Epithelial cell of proximal tubule (primary cell): Measurements from ENCODE around the gene SMOC2. TPM values are rescaled to one million over a fixed set of nuclear protein-coding genes. Genes with fewer than 3 reads are reported as not detected.
"Not testable (repeated sequence)": the region's sequence is repeated elsewhere in the genome, so short reads cannot be mapped to it uniquely, and the experiment has no call there.

ENCODE experiments used
- DNase-seq: peaks from one replicate; pipeline ENCODE4 v3.0.0-alpha.2; 2011; ENCODE audit warnings: low read depth
- H3K4me3 ChIP-seq: 2 replicates; pipeline ENCODE4 v1.5.1; 2011; ENCODE audit warnings: low read depth, mild to moderate bottlenecking, low read length
- CTCF ChIP-seq: conservative IDR thresholded peaks from 2 replicates; pipeline ENCODE4 v1.5.1; 2012; ENCODE audit warnings: low read depth, mild to moderate bottlenecking, low read length
- total RNA-seq: library from RNA; depleted of rRNA; stranded (reverse); fragments of >200 nt; gene quantifications from 2 replicates; pipeline ENCODE4 v1.2.3, GENCODE V29; 2015

Gene SMOC2
- total RNA-seq, 1 donor from 2014 or later: 0.35 TPM

- no peak for TF ChIP-seq CTCF
- DNase-seq: no peak
- no peak overlapping the region for H3K4me3 ChIP-seq
These were observed 235.8 kb downstream of the SMOC2 start for GRCh38 chr6:168676552-168677322.

GRCh38 chr6:168677323-168677781, 236.4 kb downstream of the SMOC2 start:
- H3K4me3 ChIP-seq: not testable (repeated sequence)
- DNase-seq: peak; percentile 30

- no peak for TF ChIP-seq CTCF
- H3K4me3 ChIP-seq: no peak overlapping the region
- no peak for DNase-seq
These were observed 237.1 kb downstream of the SMOC2 start for GRCh38 chr6:168678077-168678476.

- no peak for TF ChIP-seq CTCF
- DNase-seq: no peak
- no peak overlapping the region for H3K4me3 ChIP-seq
These were observed 237.6 kb downstream of the SMOC2 start for GRCh38 chr6:168678588-168678987.

- TF ChIP-seq CTCF: no peak
- no peak overlapping the region for H3K4me3 ChIP-seq
- no peak for DNase-seq
These were observed 240.8 kb downstream of the SMOC2 start for GRCh38 chr6:168681748-168682147.

GRCh38 chr6:168683621-168684020, 242.6 kb downstream of the SMOC2 start:
- no peak for DNase-seq
- TF ChIP-seq CTCF: no peak
- H3K4me3 ChIP-seq: no peak overlapping the region

GRCh38 chr6:168684471-168684870, 243.5 kb downstream of the SMOC2 start:
- H3K4me3 ChIP-seq: no peak overlapping the region
- TF ChIP-seq CTCF: no peak
- no peak for DNase-seq
